Measurements from ENCODE around the gene PDGFD.

PDGFD gene

GRCh38 chr11:103939694-103940093, 224.3 kb downstream of the PDGFD start:
- no peak overlapping the region for H3K9ac ChIP-seq (ENCODE audit: low read depth, low read length)
- no peaks in the 10 kb centered on the region for H3K27me3 ChIP-seq (ENCODE audit: control insufficient read depth, insufficient read depth, low read length)

GRCh38 chr11:103936059-103936458, 227.9 kb downstream of the PDGFD start:
- Histone ChIP-seq H3K4me1 (ENCODE audit: control insufficient read depth, insufficient read depth, low read length) (no peaks in the 10 kb centered on the region), H3K27me3 (ENCODE audit: control insufficient read depth, insufficient read depth, low read length) (no peaks in the 10 kb centered on the region)

More at GRCh38 chr11:103939694-103940093, 224.3 kb downstream of the PDGFD start:
- Histone ChIP-seq H3K36me3 (ENCODE audit: control insufficient read depth, insufficient read depth, low read length) (no peaks in the 10 kb centered on the region), H3K4me1 (ENCODE audit: control insufficient read depth, insufficient read depth, low read length) (no peaks in the 10 kb centered on the region), H3K9me3 (ENCODE audit: control insufficient read depth, insufficient read depth, low read length) (no peaks in the 10 kb centered on the region), H3K4me3 (ENCODE audit: low read depth, low read length) (no peak overlapping the region)

GRCh38 chr11:103935219-103935618, 228.7 kb downstream of the PDGFD start:
- Histone ChIP-seq H3K4me1 (ENCODE audit: control insufficient read depth, insufficient read depth, low read length) (no peaks in the 10 kb centered on the region), H3K9ac (ENCODE audit: low read depth, low read length) (no peak overlapping the region), H3K9me3 (ENCODE audit: control insufficient read depth, insufficient read depth, low read length) (no peaks in the 10 kb centered on the region), H3K36me3 (ENCODE audit: control insufficient read depth, insufficient read depth, low read length) (no peaks in the 10 kb centered on the region), H3K27me3 (ENCODE audit: control insufficient read depth, insufficient read depth, low read length) (no peaks in the 10 kb centered on the region), H3K4me3 (ENCODE audit: low read depth, low read length) (no peak overlapping the region)

More at GRCh38 chr11:103936059-103936458, 227.9 kb downstream of the PDGFD start:
- H3K4me3 ChIP-seq (ENCODE audit: low read depth, low read length) = no peak overlapping the region
- H3K36me3 ChIP-seq (ENCODE audit: control insufficient read depth, insufficient read depth, low read length) = no peaks in the 10 kb centered on the region
- H3K9ac ChIP-seq (ENCODE audit: low read depth, low read length) = no peak overlapping the region
- H3K9me3 ChIP-seq (ENCODE audit: control insufficient read depth, insufficient read depth, low read length) = no peaks in the 10 kb centered on the region

GRCh38 chr11:103929170-103929903, 234.6 kb downstream of the PDGFD start:
- no peaks in the 10 kb centered on the region for H3K27me3 ChIP-seq (ENCODE audit: control insufficient read depth, insufficient read depth, low read length)
- no peak overlapping the region for H3K9ac ChIP-seq (ENCODE audit: low read depth, low read length)
- no peaks in the 10 kb centered on the region for H3K4me1 ChIP-seq (ENCODE audit: control insufficient read depth, insufficient read depth, low read length)
- no peaks in the 10 kb centered on the region for H3K36me3 ChIP-seq (ENCODE audit: control insufficient read depth, insufficient read depth, low read length)
- H3K4me3 ChIP-seq (ENCODE audit: low read depth, low read length) = no peak overlapping the region
- no peaks in the 10 kb centered on the region for H3K9me3 ChIP-seq (ENCODE audit: control insufficient read depth, insufficient read depth, low read length)

GRCh38 chr11:103928802-103929161, 235.2 kb downstream of the PDGFD start:
- H3K4me1 ChIP-seq (ENCODE audit: control insufficient read depth, insufficient read depth, low read length) = no peaks in the 10 kb centered on the region
- no peaks in the 10 kb centered on the region for H3K27me3 ChIP-seq (ENCODE audit: control insufficient read depth, insufficient read depth, low read length)
- no peak overlapping the region for H3K4me3 ChIP-seq (ENCODE audit: low read depth, low read length)
- no peaks in the 10 kb centered on the region for H3K36me3 ChIP-seq (ENCODE audit: control insufficient read depth, insufficient read depth, low read length)
- H3K9me3 ChIP-seq (ENCODE audit: control insufficient read depth, insufficient read depth, low read length) = no peaks in the 10 kb centered on the region
- H3K9ac ChIP-seq (ENCODE audit: low read depth, low read length) = no peak overlapping the region

GRCh38 chr11:103928040-103928801, 235.7 kb downstream of the PDGFD start:
- no peak overlapping the region for H3K9ac ChIP-seq (ENCODE audit: low read depth, low read length)

GRCh38 chr11:103927535-103927934, 236.4 kb downstream of the PDGFD start:
- Histone ChIP-seq H3K4me3 (ENCODE audit: low read depth, low read length) (no peak overlapping the region), H3K4me1 (ENCODE audit: control insufficient read depth, insufficient read depth, low read length) (no peaks in the 10 kb centered on the region), H3K9ac (ENCODE audit: low read depth, low read length) (no peak overlapping the region), H3K36me3 (ENCODE audit: control insufficient read depth, insufficient read depth, low read length) (no peaks in the 10 kb centered on the region), H3K9me3 (ENCODE audit: control insufficient read depth, insufficient read depth, low read length) (no peaks in the 10 kb centered on the region), H3K27me3 (ENCODE audit: control insufficient read depth, insufficient read depth, low read length) (no peaks in the 10 kb centered on the region)

More at GRCh38 chr11:103928040-103928801, 235.7 kb downstream of the PDGFD start:
- H3K9me3 ChIP-seq (ENCODE audit: control insufficient read depth, insufficient read depth, low read length) = no peaks in the 10 kb centered on the region
- H3K27me3 ChIP-seq (ENCODE audit: control insufficient read depth, insufficient read depth, low read length) = no peaks in the 10 kb centered on the region
- H3K36me3 ChIP-seq (ENCODE audit: control insufficient read depth, insufficient read depth, low read length) = no peaks in the 10 kb centered on the region
- no peak overlapping the region for H3K4me3 ChIP-seq (ENCODE audit: low read depth, low read length)
- no peaks in the 10 kb centered on the region for H3K4me1 ChIP-seq (ENCODE audit: control insufficient read depth, insufficient read depth, low read length)

GRCh38 chr11:103926990-103927389, 237.0 kb downstream of the PDGFD start:
- Histone ChIP-seq H3K27me3 (ENCODE audit: control insufficient read depth, insufficient read depth, low read length) (no peaks in the 10 kb centered on the region), H3K9me3 (ENCODE audit: control insufficient read depth, insufficient read depth, low read length) (no peaks in the 10 kb centered on the region), H3K4me1 (ENCODE audit: control insufficient read depth, insufficient read depth, low read length) (no peaks in the 10 kb centered on the region), H3K9ac (ENCODE audit: low read depth, low read length) (no peak overlapping the region), H3K4me3 (ENCODE audit: low read depth, low read length) (no peak overlapping the region), H3K36me3 (ENCODE audit: control insufficient read depth, insufficient read depth, low read length) (no peaks in the 10 kb centered on the region)

- Histone ChIP-seq H3K27me3 (ENCODE audit: control insufficient read depth, insufficient read depth, low read length) (no peaks in the 10 kb centered on the region), H3K4me3 (ENCODE audit: low read depth, low read length) (no peak overlapping the region), H3K9me3 (ENCODE audit: control insufficient read depth, insufficient read depth, low read length) (no peaks in the 10 kb centered on the region), H3K36me3 (ENCODE audit: control insufficient read depth, insufficient read depth, low read length) (no peaks in the 10 kb centered on the region), H3K4me1 (ENCODE audit: control insufficient read depth, insufficient read depth, low read length) (no peaks in the 10 kb centered on the region), H3K9ac (ENCODE audit: low read depth, low read length) (no peak overlapping the region)
Observed at GRCh38 chr11:103924166-103925013, 239.6 kb downstream of the PDGFD start.

GRCh38 chr11:103923451-103923931, 240.5 kb downstream of the PDGFD start:
- Histone ChIP-seq H3K27me3 (ENCODE audit: control insufficient read depth, insufficient read depth, low read length) (no peaks in the 10 kb centered on the region), H3K9ac (ENCODE audit: low read depth, low read length) (no peak overlapping the region), H3K9me3 (ENCODE audit: control insufficient read depth, insufficient read depth, low read length) (no peaks in the 10 kb centered on the region), H3K4me1 (ENCODE audit: control insufficient read depth, insufficient read depth, low read length) (no peaks in the 10 kb centered on the region), H3K36me3 (ENCODE audit: control insufficient read depth, insufficient read depth, low read length) (no peaks in the 10 kb centered on the region), H3K4me3 (ENCODE audit: low read depth, low read length) (no peak overlapping the region)

GRCh38 chr11:103920933-103921332, 243.0 kb downstream of the PDGFD start:
- no peaks in the 10 kb centered on the region for H3K36me3 ChIP-seq (ENCODE audit: control insufficient read depth, insufficient read depth, low read length)
- no peak overlapping the region for H3K9ac ChIP-seq (ENCODE audit: low read depth, low read length)

More at GRCh38 chr11:103920933-103921332, 243.0 kb downstream of the PDGFD start:
- Histone ChIP-seq H3K9me3 (ENCODE audit: control insufficient read depth, insufficient read depth, low read length) (no peaks in the 10 kb centered on the region), H3K4me3 (ENCODE audit: low read depth, low read length) (no peak overlapping the region), H3K27me3 (ENCODE audit: control insufficient read depth, insufficient read depth, low read length) (no peaks in the 10 kb centered on the region), H3K4me1 (ENCODE audit: control insufficient read depth, insufficient read depth, low read length) (no peaks in the 10 kb centered on the region)
